GM12878 (cell line): ENCODE data around the gene FIGNL2. TPM values are rescaled to one million over a fixed set of nuclear protein-coding genes. Genes with fewer than 3 reads are reported as not detected.

Source experiments
- ATAC-seq: fragments of 200-7000 bp; cut with Tn5 transposase; 3 replicates; pipeline ENCODE4 v1.9.1; 2020; ENCODE audit warnings: mild to moderate bottlenecking, moderate library complexity
- Bru-seq: library from RNA; stranded (reverse); fragments of 400-500 nt; gene quantifications from one replicate; lab custom pipeline; 2021; lab: Mats Ljungman, UMichigan
- BruChase-seq, 2 experiments: library from RNA; stranded (reverse); fragments of 400-500 nt; gene quantifications; one replicate each; lab custom pipeline; 2021; lab: Mats Ljungman, UMichigan
- BruUV-seq: library from RNA; stranded (reverse); fragments of 400-500 nt; replicated peaks from 2 replicates; lab custom pipeline; 2021; lab: Mats Ljungman, UMichigan
- CTCF ChIA-PET: fragments of 300-600 bp; sonication (Branson Sonifier 250); formaldehyde crosslinking; extraction: SDS; loops from one replicate; lab custom pipeline; 2021; ENCODE audit warnings: inconsistent platforms; lab: Yijun Ruan, JAX
- POLR2A ChIA-PET: fragments of 350-600 bp; formaldehyde crosslinking; extraction: SDS; loops from one replicate; lab custom pipeline; 2021; ENCODE audit warnings: inconsistent platforms; lab: Charles Lee
- RAD21 ChIA-PET: fragments of 300-600 bp; sonication (Branson Sonifier 250); formaldehyde crosslinking; loops from one replicate; lab custom pipeline; 2023; ENCODE audit warnings: antibody characterized with exemption; ENCODE audit not compliant: unreplicated experiment; lab: Charles Lee
- SMC1A ChIA-PET: fragments of 300-600 bp; sonication (Branson Sonifier 250); formaldehyde crosslinking; loops from one replicate; lab custom pipeline; 2023; ENCODE audit not compliant: unreplicated experiment, uncharacterized antibody; lab: Charles Lee
- DNase-seq: peaks from one replicate; pipeline ENCODE4 v3.0.0-alpha.2; 2011; ENCODE audit warnings: low read depth, low spot score
- FAIRE-seq: peaks from 3 replicates; lab custom pipeline; 2011; peaks lifted over from hg19 to GRCh38; lab: Jason Lieb, UNC
- H2AFZ ChIP-seq: 2 replicates; pipeline ENCODE4 v1.6.0; 2011; ENCODE audit warnings: low read depth, low read length, control low read depth; ENCODE audit not compliant: control insufficient read depth
- H3K27ac ChIP-seq: 2 replicates; pipeline ENCODE4 v1.5.1; 2011; ENCODE audit warnings: control low read depth; ENCODE audit not compliant: control insufficient read depth, insufficient read depth
- H3K27me3 ChIP-seq, 2 experiments: replicated peaks in 1 of 2; 2 replicates each; pipeline versions ENCODE4 v1.6.0 to v1.6.1; 2011; ENCODE audit warnings: low read length in 1 of 2; ENCODE audit not compliant: control insufficient read depth in 2 of 2, insufficient read depth in 2 of 2
- H3K36me3 ChIP-seq, 2 experiments: 2 replicates each; pipeline ENCODE4 v1.5.1; 2011; ENCODE audit warnings: low read length in 1 of 2; ENCODE audit not compliant: control insufficient read depth in 2 of 2, insufficient read depth in 2 of 2
- H3K4me1 ChIP-seq: 2 replicates; pipeline ENCODE4 v1.6.1; 2011; ENCODE audit warnings: mild to moderate bottlenecking, low read length, moderate library complexity, mixed read lengths; ENCODE audit not compliant: control insufficient read depth, insufficient read depth
- H3K4me2 ChIP-seq: 2 replicates; pipeline ENCODE4 v1.6.0; 2011; ENCODE audit warnings: control low read depth; ENCODE audit not compliant: control insufficient read depth, insufficient read depth
- H3K4me3 ChIP-seq: fragments of 200-600 bp; sonication (generic); 2 replicates; pipeline ENCODE4 v1.5.1; 2016
- H3K79me2 ChIP-seq: 2 replicates; pipeline ENCODE4 v1.6.0; 2011; ENCODE audit warnings: low read length; ENCODE audit not compliant: control insufficient read depth, insufficient read depth
- H3K9ac ChIP-seq: 2 replicates; pipeline ENCODE4 v1.8.0; 2011; ENCODE audit warnings: low read length, control low read depth, mixed read lengths; ENCODE audit not compliant: control insufficient read depth, insufficient read depth
- H3K9me3 ChIP-seq: replicated peaks from 3 replicates; pipeline ENCODE4 v1.5.1; 2011; ENCODE audit warnings: mild to moderate bottlenecking, low read length; ENCODE audit not compliant: control insufficient read depth, insufficient read depth
- H4K20me1 ChIP-seq: 2 replicates; pipeline ENCODE4 v1.6.0; 2011; ENCODE audit not compliant: control insufficient read depth, insufficient read depth
- CTCF ChIP-seq, 3 experiments: IDR thresholded peaks in 2 of 3; conservative IDR thresholded peaks in 1 of 3; 2 replicates each; pipeline ENCODE4 v1.5.1; 2011; ENCODE audit warnings: low read depth in 3 of 3, low read length in 3 of 3, mild to moderate bottlenecking in 3 of 3, control low read depth in 2 of 3, moderate library complexity in 2 of 3, inconsistent platforms in 1 of 3, mixed read lengths in 1 of 3; ENCODE audit not compliant: control insufficient read depth in 2 of 3, insufficient read depth in 1 of 3; ENCODE audit errors: extremely low read depth in 1 of 3
- MAX ChIP-seq: IDR thresholded peaks from 2 replicates; pipeline ENCODE4 v1.6.1; 2012; ENCODE audit warnings: low read depth, low read length, improper control_type of control experiment
- MYB ChIP-seq: fragments of 150-350 bp; IDR thresholded peaks from 2 replicates; pipeline ENCODE4 v1.6.1; 2014; ENCODE audit warnings: mild to moderate bottlenecking, low read depth, low read length, borderline replicate concordance
- SRF ChIP-seq, 2 experiments: IDR thresholded peaks; 2 replicates each; pipeline ENCODE4 v1.6.1; 2011; ENCODE audit warnings: low read depth in 2 of 2, low read length in 2 of 2, mild to moderate bottlenecking in 1 of 2, moderate library complexity in 1 of 2
- ZNF217 ChIP-seq: fragments of 450-650 bp; IDR thresholded peaks from 2 replicates; pipeline ENCODE4 v1.6.1; 2017; ENCODE audit warnings: antibody characterized with exemption, mild to moderate bottlenecking
- WGBS: methylation state at CpG from one replicate; pipeline ENCODE4 v1.1.6; 2016; ENCODE audit warnings: low lambda C conversion rate; ENCODE audit not compliant: insufficient replicate concordance, insufficient coverage; ENCODE audit errors: missing lambda C conversion rate; 5-methylcytosine and 5-hydroxymethylcytosine counted together
- in situ Hi-C: fragments of 300-500 bp; cut with MboI; formaldehyde crosslinking; loops from 9 replicates; pipeline ENCODE4 v1.14.3; 2018; ENCODE audit warnings: mixed read lengths
- intact Hi-C: fragments of 100-400 bp; cut with micrococcal nuclease; formaldehyde crosslinking; loops from one replicate; pipeline ENCODE4 v1.14.2; 2022; ENCODE audit not compliant: unreplicated experiment
- long read RNA-seq, 2 experiments: library from polyadenylated mRNA; unstranded; transcript quantifications; one replicate each; pipeline ENCODE4 v2.0.0, GENCODE V29; 2019 to 2020
- polyA minus RNA-seq, 3 experiments: library from RNA; depleted of rRNA, polyadenylated mRNA; stranded (reverse); fragments of >200 nt; gene quantifications; 2 replicates each; pipeline ENCODE4 v1.2.3, GENCODE V29; 2011
- polyA plus RNA-seq, 11 experiments: library from polyadenylated mRNA; depleted of rRNA in 4 of 11; unstranded in 6 of 11; stranded (reverse) in 5 of 11; fragments of >200 nt; fragmentation: Nextera tagmentation in 4 of 11; fragmentation: Illumina TruSeq in 1 of 11; extraction: Ambion mirVana in 4 of 11; extraction: Trizol in 1 of 11; gene quantifications; 1 replicate in 1 of 11; 2 replicates in 10 of 11; pipeline versions ENCODE4 v1.2.1 to v1.2.3, GENCODE V29; 2011 to 2016; ENCODE audit warnings: inconsistent platforms in 2 of 11, missing spikeins in 2 of 11, low read depth in 1 of 11
- total RNA-seq, 4 experiments: library from RNA; depleted of rRNA in 3 of 4; stranded (reverse); fragments of >200 nt in 3 of 4; fragmentation: Illumina TruSeq in 1 of 4; extraction: Trizol in 1 of 4; gene quantifications; 2 replicates each; pipeline versions ENCODE4 v1.2.1 to v1.2.3, GENCODE V29; 2013 to 2021
- TF ChIP-seq, protein P1 (sequence below): fragments of 450-650 bp; IDR thresholded peaks from 2 replicates; pipeline ENCODE4 v1.6.1; 2017; ENCODE audit warnings: borderline replicate concordance
- TF ChIP-seq, protein P2 (sequence below): IDR thresholded peaks from 2 replicates; pipeline ENCODE4 v1.6.1; 2012; ENCODE audit warnings: mild to moderate bottlenecking, low read depth, low read length

FIGNL2 gene
- not detected in 2 replicates for total RNA-seq (2013; cell fraction: nucleolus; rRNA removed)
- total RNA-seq (2014; rRNA removed) (not detected in 2 replicates), total RNA-seq (2014; rRNA removed; fragmentation: Illumina TruSeq; extraction: Trizol) (not detected in 2 replicates), total RNA-seq (2021) (not detected in 2 replicates), polyA plus RNA-seq (2011; rRNA removed) (not detected in 2 replicates), polyA plus RNA-seq (2014; fragmentation: Illumina TruSeq; extraction: Trizol) (not detected in 2 replicates), polyA plus RNA-seq (2014; fragmentation: Nextera tagmentation; extraction: Ambion mirVana) (not detected), polyA plus RNA-seq (2014; rRNA removed) (not detected in 2 replicates), polyA plus RNA-seq (2016; fragmentation: Nextera tagmentation; extraction: Ambion mirVana) (not detected), polyA minus RNA-seq (2011; rRNA and poly(A)+ RNA removed) (not detected in 2 replicates), Bru-seq, nascent RNA (percentile 4 among the genes with signal in this experiment), BruChase-seq, experiment 1, labeled RNA remaining after a 6-hour chase (not detected), BruChase-seq, experiment 2, labeled RNA remaining after a 2-hour chase (percentile 6 among the genes with signal in this experiment)
- not detected for polyA plus RNA-seq (2011; ENCODE audit: low read depth)
- not detected in 2 replicates for polyA plus RNA-seq (2011; cell fraction: cytosol; rRNA removed)
- polyA plus RNA-seq (2011; cell fraction: nucleus; rRNA removed), result not detected in 2 replicates
- polyA plus RNA-seq (2012), result not detected in 2 replicates
- not detected in 2 replicates for polyA minus RNA-seq (2011; cell fraction: cytosol; rRNA and poly(A)+ RNA removed)
- not detected in 2 replicates for polyA minus RNA-seq (2011; cell fraction: nucleus; rRNA and poly(A)+ RNA removed)
- long read RNA-seq, experiment 1, result 0 reads
- long read RNA-seq, experiment 2, result 0 reads

DNA sequence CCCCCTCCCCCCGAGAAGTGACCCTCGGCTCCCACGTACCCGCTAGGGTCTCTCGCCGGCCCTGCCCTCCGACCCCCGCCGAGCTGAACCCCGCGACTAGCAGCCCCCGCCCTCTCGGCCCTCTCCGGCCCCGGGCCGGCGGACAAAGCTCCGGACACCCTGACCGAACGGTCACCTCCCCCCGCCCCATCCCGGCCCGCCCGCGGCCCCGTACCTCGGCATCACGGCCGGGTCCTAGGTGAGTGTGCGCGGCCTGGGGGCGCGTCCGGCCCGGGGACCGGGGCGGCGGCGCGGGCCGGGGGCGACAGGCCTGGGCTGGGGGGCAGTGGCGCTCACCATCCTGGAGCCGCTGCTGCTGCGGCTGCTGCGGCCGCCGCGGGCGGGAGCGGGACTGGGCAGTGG, at the start of gene FIGNL2:
Gene FIGNL2, minus strand, starts transcription at position 393 of the 402 bp plus-strand sequence. CDS start 26,305 bp downstream, outside the sequence.
- POLR2A ChIA-PET, result no interaction called here
- in situ Hi-C loops, result no loop called here
- BruUV-seq, result no TSS peak
- Histone ChIP-seq H2AFZ (no peak within 1 kb of the TSS), H3K27ac (no peak within 1 kb of the TSS), H3K4me3 (no peak within 1 kb of the TSS), H4K20me1 (no peaks in the 10 kb centered on the region), H3K36me3 (no peaks in the 10 kb centered on the region), H3K79me2 (no peaks in the 10 kb centered on the region), H3K4me2 (no peak within 1 kb of the TSS), H3K9me3 (no peaks in the 10 kb centered on the region), H3K27me3 (peaks cover 0 to 8% of the 10 kb centered on the region in 2 experiments; a peak in 3 of 4 replicates), H3K9ac (no peak within 1 kb of the TSS), H3K4me1 (no peaks in the 10 kb centered on the region)
- ATAC-seq, result no peak
- CTCF ChIA-PET, result no interaction called here
- no peak for DNase-seq
- WGBS, result 13% methylated on average over 20 of the region's 51 CpGs
- TF ChIP-seq, protein P1, sequence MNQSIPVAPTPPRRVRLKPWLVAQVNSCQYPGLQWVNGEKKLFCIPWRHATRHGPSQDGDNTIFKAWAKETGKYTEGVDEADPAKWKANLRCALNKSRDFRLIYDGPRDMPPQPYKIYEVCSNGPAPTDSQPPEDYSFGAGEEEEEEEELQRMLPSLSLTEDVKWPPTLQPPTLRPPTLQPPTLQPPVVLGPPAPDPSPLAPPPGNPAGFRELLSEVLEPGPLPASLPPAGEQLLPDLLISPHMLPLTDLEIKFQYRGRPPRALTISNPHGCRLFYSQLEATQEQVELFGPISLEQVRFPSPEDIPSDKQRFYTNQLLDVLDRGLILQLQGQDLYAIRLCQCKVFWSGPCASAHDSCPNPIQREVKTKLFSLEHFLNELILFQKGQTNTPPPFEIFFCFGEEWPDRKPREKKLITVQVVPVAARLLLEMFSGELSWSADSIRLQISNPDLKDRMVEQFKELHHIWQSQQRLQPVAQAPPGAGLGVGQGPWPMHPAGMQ, result no peak
- TF ChIP-seq, protein P2, sequence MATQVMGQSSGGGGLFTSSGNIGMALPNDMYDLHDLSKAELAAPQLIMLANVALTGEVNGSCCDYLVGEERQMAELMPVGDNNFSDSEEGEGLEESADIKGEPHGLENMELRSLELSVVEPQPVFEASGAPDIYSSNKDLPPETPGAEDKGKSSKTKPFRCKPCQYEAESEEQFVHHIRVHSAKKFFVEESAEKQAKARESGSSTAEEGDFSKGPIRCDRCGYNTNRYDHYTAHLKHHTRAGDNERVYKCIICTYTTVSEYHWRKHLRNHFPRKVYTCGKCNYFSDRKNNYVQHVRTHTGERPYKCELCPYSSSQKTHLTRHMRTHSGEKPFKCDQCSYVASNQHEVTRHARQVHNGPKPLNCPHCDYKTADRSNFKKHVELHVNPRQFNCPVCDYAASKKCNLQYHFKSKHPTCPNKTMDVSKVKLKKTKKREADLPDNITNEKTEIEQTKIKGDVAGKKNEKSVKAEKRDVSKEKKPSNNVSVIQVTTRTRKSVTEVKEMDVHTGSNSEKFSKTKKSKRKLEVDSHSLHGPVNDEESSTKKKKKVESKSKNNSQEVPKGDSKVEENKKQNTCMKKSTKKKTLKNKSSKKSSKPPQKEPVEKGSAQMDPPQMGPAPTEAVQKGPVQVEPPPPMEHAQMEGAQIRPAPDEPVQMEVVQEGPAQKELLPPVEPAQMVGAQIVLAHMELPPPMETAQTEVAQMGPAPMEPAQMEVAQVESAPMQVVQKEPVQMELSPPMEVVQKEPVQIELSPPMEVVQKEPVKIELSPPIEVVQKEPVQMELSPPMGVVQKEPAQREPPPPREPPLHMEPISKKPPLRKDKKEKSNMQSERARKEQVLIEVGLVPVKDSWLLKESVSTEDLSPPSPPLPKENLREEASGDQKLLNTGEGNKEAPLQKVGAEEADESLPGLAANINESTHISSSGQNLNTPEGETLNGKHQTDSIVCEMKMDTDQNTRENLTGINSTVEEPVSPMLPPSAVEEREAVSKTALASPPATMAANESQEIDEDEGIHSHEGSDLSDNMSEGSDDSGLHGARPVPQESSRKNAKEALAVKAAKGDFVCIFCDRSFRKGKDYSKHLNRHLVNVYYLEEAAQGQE, result no peak
- no peak for TF ChIP-seq CTCF (IDR thresholded peaks at IDR 0.05 in 2 of 3, conservative IDR thresholded peaks at IDR 0.05 in 1 of 3; ENCODE audit: control insufficient read depth in 2 of 3, extremely low read depth in 1 of 3, insufficient read depth in 1 of 3, low read depth in 3 of 3, low read length in 3 of 3)
- TF ChIP-seq ZNF217, result no peak
- TF ChIP-seq MAX, result no peak
- no peak for TF ChIP-seq SRF (IDR thresholded peaks at IDR 0.05; ENCODE audit: low read depth in 2 of 2, low read length in 2 of 2)
- no peak for TF ChIP-seq MYB
- intact Hi-C loops, result no loop called here
- FAIRE-seq, result no peak
- RAD21 ChIA-PET, result no interaction called here
- SMC1A ChIA-PET, result no interaction called here
